HG03280 (cell line): ENCODE measurements around the gene PREX1.
"Not testable (repeated sequence)": the region's sequence is repeated elsewhere in the genome, so short reads cannot be mapped to it uniquely, and the experiment has no call there.

Experiments used
- ATAC-seq: cut with Tn5 transposase; IDR thresholded peaks from one replicate; pipeline ENCODE4 v1.9.1; 2021; ENCODE audit warnings: mild to moderate bottlenecking, moderate library complexity; ENCODE audit not compliant: unreplicated experiment

PREX1 gene

DNA sequence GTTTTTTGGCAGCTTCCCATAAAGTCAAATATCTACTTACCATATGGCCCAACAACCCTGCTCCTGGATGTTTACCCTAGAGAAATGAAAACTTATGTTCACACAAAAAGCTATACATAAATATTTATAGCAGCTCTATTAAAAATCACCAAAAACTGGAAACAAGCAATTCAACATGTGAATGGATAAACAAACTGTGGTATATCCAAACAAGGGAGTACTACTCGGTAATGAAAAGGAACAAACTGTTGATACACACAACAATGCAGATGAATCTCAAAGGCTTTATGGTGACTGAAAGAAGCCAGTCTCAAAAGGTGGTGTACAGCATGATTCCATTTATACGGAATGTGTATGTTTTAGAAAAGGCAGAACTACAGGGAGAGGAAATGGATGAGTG, 48.4 kb downstream of the PREX1 start:
- ATAC-seq = no peak

DNA sequence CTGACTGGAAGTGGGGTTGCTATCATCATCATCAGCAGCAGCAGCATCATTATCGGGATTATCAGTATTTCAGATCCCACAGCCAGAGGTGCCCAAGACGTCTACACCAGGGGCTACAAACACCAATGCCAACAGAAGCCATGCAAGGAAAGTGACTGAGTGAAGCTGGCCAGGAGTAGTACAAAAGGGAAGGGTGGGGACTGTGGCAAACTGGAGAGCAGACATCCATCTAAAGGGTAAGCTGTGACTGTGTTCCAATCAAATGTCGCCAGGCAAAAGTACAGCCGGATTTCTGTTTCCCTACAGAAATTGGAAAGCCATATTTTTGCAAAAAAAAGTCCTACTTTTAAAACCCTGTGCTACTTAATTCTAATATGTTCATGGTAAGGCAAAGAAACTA, 50.0 kb downstream of the PREX1 start:
- ATAC-seq = no peak

DNA sequence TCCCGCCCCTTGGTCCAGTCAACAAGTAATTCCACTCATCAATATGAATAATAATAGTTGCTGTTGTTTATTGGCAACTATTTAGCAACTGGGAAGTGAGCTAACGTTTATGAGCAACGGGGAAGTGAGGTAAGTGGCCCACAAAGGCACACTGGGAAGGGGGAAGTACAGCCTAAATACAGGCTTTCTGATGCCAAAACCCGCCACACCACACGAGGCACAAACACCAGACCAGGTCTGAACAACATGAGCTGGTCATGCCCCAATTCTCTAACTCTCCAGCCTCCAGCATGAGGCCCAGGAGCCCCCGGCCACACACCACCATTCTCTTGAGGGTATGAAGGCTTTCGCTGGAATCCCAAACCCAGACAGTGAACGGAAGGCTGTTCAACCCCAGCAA, 50.8 kb downstream of the PREX1 start:
- ATAC-seq = no peak

DNA sequence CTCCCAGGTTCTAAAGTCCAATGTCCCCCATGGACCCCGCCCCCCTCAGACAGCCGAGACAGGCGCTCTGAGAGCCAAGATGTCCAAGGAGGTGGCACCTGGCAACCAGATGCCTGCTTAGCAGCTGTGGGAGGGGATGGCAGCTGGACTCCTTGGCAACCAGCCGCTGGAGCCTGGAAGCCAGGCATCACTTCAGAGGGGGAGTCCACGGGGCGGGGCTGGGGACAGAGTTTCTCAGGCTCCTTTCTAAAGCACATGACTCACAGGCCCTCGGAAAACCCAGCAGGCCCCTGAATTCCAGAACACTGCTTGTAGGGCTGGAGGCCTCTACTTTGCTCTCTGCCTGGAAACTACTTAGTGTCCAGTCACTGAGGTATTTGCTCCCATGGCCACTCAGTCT, 51.5 kb downstream of the PREX1 start:
- ATAC-seq = no peak

DNA sequence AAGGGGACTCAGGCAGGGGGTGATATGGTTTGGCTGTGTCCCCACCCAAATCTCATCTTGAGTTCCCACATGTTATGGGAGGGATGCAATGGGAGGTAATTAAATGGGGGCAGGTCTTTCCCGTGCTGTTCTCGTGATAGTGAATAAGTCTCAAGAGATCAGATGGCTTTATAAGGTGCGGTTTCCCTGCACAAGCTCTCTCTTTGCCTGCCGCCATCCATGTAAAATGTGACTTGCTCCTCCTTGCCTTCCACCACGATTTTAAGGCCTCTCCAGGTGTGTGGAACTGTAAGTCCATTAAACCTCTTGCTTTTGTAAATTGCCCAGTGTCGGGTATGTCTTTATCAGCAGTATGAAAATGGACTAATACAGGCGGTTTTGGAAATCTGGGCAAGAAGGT, 52.3 kb downstream of the PREX1 start:
- ATAC-seq = not testable (repeated sequence)

DNA sequence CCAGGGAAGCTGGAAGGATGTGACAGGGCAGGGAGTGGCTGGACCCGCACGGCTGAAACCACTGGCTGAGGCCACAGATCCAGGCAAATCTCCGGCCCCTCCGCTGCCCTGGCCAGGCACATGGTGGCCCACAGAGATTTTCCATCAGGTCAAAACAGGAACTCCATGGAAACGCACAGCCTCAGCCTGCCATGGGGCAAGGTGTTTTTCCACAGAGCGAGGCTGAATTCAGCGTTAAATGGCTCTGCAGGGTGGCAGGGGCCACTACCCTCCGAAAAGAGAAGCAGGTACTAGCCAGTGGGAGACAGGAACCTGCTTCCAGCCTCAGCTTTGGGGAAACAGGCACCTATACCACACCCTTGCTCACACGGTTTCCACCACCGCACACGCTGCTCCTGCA, 53.1 kb downstream of the PREX1 start:
- no peak for ATAC-seq

DNA sequence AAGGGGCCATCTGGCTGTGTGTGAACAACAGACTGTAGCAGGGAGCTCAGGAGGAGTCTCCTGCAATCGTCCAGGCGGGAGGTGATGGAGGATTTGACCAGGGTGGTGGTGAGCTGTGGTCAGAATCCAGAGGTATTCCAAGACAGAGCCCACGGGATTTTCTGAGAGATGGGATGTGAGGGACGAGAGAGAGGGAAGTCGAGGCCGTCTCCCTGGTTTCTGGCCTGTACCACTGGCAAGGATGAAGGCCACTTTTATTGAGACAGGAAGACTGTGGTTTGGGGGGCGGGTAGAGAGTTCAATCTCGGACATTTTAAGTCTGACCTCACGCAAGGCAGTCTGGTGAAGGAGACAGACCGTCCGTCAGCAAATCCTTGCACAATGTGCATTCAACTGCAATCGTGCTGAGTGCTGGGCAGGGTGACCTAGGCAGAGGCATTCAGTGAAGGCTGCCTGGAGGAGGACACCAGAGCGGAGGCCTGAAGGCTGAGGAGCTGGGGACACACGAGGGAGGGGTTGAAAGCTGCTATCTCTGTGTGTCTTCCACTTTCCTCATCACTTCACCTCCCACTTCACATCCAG, 53.9 kb downstream of the PREX1 start:
- no peak for ATAC-seq

DNA sequence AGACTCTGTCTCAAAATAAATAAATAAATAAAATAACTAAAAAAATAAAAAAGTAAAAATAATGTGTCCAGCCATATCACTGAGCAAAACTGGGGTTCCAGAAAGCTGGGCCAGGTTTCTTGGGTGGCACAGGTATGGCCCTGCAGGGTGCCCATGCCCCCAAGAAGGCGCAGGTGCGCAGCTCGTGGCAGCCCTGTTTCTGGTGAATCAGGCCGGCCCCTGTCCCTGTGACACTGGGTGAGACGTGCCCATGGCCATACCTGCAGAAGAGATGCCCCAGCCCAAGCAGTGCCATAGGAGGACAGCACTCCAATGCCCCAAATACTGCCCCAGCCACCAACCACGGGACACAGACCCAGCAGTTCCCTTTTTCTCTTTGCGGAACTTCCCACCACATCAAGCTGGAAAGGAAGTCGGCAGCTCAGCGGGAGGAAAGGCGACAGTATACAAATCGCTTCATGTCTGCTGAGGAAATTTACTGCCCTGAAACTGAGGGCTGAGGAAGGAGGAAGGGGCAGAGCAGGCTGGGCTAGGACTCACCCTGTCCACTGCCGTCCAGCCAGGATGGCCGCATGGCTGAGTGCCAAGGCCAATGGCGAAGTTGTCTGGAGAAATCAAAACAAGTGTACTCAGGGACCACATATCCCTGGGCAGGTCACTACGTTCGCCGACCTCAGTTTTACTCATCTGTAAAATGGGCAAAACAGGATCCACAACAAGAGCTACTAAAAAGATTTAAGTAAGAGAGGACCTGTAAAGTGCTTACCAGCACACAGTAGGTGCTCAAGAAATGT, 55.4 kb downstream of the PREX1 start:
- no peak for ATAC-seq

DNA sequence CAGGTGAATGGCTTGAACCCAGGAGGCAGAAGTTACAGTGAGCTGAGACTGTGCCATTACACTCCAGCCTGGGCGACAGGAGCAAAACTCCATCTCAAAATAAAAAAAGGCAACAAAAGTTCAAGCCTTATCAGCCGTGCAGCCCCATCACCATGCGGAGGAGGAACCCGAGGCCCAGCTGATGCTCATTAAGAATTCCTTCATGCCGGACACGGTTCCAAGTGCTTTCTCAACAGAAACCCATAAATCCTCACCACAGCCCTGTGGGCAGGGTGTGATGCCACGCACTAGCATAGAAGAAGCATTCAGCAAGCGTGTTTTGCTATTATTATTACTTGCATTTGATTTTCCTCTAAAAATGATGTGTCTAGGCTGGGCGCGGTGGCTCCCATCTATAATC, 56.3 kb downstream of the PREX1 start:
- no peak for ATAC-seq

DNA sequence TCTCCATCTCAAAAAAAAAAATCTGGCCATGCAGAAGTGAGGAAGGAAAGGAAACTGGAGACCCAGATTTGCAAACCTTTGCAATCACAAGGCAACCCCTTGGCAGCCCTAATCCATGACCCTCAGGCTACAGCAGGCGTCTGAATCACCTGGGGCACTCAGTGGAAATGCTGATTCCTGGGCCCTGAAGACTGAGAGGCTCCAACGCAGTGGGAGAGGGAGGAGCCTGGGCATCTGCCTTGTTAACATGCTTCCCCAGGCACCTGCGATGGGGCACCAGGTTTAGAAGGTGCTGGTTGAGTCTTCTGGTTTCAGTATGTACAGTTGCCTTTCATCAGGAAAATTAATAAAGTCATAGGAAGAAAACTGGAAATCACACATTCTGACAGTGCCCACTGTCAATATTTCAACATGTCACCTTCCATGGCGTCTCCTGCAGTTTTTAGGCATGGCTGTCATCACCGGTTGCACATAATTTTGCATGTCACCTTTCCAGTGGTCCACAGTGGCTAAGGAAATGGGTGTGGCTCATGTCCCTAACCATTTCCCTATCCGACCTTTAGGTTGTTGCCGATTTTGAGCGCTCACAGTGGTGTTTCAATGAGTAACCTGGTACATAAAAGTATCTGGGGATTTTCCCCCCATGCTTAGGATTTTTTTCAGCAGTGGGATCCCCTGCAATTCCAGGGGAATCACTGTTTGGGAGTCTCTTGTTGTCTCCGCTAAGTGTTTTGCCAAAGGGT, 56.9 kb downstream of the PREX1 start:
- ATAC-seq = no peak

DNA sequence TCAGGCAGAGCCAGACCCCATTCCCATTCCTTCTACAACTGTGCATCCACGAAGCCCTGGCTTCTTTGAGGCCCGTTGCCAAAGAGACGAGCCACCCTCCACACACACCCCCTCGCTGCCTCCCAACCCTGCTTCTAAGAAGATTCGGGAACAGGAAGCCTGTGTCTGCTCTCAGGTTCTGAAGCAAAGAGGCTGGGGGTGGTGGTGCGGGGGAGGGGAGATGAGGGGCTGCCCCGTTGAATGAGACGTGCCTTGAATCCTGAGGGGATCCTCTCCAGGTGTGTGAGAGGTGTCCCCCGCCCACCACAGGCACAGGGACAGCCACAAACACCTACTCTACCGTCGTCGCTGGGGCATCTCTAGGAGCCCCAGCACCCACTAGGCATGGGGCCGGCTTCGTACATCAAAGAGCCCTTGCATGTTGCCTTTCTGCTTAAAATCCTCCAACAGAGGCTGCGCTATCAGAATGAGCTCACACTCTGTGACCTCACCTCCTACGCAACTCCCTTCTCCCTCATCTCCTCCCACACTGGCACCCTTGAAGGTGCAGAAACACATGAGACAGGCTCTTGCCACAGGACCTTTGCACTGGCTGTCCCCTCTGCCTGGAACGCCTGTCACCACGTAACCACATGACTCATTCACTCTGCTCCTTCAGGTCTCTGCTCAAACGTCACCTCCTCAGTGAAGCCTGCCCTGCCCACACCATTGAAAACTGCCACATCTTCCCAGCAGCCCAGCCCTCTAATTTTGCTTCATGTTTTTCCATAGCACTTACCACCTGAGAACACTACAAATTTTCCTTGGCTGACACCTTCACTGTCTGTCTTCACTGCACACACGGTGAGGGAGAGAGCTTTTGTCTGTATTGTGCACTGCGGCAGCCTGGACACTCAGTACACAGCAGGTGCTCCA, 58.5 kb downstream of the PREX1 start:
- ATAC-seq = no peak

DNA sequence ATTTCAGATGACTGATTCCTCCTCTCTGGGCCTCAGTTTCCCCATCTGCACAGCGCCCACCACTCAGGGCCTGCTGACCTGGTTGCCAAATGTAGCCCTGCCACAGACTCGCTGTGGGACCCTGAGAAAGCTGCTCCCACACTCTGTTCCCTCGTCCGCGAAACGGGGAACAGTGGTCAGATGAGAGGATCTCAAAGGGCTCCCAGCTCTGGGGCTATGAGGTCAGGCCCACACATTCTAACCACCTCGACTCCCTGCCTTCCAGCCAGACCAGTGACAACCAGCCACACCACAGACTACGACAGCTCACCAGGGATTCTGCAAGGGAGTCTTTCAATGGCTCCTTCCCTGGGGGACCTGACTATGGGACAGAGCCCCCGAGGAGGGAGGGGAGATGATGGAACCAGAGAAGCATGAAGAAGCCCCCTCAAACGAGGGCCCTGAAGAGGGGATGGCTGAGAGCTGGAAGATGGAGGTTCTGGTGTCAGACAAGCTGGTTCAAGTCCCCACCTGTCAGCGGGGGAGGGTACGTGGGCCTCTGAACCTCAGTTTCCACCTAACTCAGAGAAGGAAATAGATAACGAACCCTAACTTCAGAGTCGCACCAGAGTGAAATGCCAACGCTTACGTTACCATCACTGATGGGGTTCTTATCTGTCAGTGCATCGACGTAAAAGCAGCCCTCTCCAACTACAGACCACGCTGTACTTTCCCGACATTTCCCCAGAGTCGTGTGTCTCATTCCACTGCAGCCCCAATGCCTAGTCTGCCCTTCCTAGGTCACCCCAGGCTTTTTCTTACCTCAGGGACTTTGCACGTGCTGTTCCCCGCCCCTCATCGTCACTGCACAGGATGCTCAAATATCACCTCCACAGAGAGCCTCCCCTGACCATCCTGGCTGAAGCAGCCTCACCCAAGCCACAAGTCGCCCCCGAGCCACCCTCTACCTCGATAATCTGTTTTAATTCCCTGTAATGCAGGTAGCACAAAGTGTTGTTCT, 60.5 kb downstream of the PREX1 start:
- ATAC-seq = no peak

DNA sequence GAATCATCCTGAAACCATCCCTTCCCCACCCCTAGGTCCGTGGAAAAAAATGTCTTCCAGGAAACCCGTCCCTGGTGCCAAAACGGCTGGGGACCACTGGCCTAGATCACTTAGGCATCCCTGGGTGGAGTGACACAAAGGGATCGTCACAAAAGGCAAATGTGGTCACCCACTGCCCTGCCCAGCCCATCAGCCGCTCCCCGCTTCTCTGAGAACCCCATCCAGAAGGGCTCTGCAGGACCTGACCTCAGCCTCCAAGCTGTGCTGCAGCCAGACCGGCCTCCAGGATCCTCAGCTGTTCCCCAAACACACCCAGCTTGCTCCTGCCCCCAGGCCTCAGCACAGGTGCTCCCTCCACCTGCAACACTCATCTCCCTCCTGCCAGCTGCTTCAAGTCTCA, 61.6 kb downstream of the PREX1 start:
- no peak for ATAC-seq

DNA sequence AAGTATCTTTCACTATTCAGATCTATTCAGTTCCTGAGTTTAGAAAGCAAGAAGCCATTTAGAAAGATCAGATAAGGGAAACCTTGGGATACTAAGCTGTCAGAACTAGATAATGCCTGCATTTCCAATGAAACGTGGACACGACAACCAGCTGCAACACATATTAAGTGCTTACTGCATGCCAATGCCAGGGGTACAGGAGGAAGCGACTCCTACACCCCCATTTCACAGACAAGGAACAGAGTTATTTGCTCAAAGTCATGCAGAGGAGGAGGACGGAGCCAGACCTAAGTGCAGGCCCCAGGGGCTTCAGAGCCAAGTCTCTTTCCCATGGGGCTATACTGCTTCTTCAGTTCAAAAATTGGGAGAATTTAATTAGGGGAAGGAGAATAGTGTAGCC, 62.4 kb downstream of the PREX1 start:
- no peak for ATAC-seq

DNA sequence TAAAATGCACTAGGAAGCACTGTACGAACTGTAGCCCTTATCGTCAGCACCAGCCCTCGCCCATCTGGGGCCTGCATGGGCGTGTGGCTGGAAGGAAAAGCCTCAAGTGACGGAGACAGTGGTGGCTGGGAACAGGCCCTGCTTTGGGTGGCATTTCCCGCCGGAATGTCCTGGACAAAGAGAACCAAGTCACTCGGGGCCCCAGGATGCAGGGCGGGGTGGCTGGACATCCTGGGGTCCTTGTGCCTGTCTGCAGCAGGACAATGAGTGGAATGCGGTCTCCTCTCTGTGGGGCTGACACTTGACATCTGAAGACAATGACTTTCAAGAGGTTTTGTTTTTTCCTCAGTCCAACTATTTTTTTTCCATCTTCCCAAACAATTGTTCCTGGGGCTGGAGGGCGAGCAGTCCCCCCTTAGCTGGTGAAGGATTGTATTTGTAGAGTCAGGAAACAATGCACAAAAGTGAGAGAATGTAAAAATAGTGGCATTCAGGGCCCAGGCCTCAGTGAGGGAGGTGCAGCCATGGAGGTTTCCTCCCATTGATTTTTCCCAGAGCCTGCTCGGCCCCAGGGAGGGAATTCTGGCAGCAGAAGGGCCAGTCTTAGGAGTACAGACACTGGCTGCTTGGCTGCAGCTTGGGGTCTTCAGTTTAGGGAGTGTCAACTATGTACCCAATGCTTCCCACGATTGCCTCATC, 64.4 kb downstream of the PREX1 start:
- no peak for ATAC-seq

DNA sequence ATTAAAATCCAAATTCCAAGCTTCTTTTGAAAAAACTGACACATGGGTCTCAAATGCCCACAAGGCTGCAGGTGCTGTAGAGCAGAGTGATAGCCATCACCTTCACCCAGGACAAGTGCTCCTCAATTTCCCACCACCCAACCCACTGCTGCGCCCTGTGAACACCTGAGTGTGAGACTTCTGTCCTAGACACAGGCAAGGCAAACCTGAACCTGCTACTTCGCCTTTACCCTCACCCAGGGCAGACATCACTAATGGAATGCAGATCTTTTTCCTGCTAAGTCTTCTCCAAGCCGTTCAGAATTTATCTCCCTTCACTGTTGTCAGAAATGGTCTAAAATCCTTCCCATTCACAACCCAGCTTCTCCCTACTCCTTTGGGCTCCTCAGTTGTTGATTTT, 65.9 kb downstream of the PREX1 start:
- no peak for ATAC-seq

DNA sequence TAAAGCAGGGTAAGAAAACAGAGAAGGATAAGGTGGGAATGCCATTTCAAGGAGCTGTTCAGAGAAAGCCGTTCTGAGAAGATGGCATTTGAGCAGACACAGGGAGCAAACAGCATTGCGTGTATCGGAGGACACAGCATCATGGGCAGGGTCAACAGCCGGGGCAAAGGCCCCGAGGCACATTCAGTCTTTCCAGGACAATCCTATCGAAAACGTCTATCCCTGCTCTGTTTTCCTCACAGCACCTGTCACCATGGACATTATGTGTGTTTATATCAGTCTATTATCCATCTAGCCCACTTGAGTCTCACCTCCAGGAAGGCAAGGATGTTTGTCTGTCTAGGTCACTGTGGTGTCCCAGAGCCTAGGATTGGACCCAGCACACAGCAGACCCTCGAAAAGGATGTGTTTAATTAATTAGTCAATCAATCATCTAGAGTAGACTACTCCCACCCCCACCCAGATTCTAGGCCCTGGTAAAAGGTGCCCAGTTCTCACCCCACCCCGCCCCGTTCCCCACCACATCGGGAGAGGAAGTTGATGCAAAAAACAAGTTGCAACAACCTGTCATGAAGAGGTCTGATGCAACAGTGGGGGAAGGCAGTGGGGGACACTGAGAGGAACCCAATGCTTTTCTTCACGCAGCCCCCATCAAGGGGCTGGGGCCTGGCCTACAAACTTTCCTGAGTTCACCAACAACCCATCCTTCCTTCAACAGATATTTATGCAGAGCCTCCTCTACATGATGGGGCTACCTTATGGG, 66.6 kb downstream of the PREX1 start:
- no peak for ATAC-seq

DNA sequence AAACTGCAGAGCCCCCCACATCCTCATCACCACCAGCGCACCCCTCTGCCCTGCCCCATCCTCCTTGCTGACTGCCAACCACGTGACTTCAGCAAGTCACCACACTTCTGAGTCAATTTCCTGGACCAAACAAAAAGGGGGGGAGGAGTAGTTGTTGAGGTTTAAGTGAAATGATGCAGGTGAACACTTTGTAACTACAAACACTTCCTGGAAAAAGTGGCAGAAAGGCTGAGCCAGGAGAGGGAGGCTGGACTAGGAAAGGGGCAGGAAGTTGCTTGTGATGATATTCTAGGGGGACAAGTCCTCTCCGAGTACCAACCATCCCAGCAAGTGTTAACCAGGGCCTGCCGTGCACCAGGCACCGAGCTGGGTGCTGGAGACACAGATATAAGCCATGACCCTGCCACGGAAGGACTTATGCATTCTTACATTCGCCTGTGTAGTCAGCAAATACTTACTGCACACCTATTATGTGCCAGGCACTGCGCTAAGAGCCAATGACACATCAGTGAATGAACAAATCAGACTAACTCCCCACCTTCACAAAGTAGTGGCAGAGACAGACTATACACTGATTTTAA, 67.3 kb downstream of the PREX1 start:
- ATAC-seq = peak; percentile 57
